Nucleus accumbens (tissue), 56 donors: ENCODE data around the gene CELSR2.
"Not testable (repeated sequence)": the region's sequence is repeated elsewhere in the genome, so short reads cannot be mapped to it uniquely, and the experiment has no call there.

ENCODE experiments used
- DNase-seq, 56 donors: peaks; one replicate each; lab custom pipeline; 2025; lab: John Stamatoyannopoulos, UW

The CELSR2 gene

GRCh38 chr1:109248797-109249629 is at the start of gene CELSR2:
CELSR2 (plus strand) TSS chr1:109249539; CDS start chr1:109250080, 541 bp downstream.
- DNase-seq, result peak in 38 of 56 donors; percentile 24 to 83 (median 50)

GRCh38 chr1:109199710-109200109 is 49.6 kb upstream of the CELSR2 start:
- no peak for DNase-seq

GRCh38 chr1:109201123-109201703 is 48.1 kb upstream of the CELSR2 start:
- DNase-seq, result peak in 49 of 56 donors; percentile 9 to 86 (median 49)

- DNase-seq, result no peak
These were observed 44.9 kb upstream of the CELSR2 start for GRCh38 chr1:109204484-109204883.

- DNase-seq, result no peak
These were observed 43.0 kb upstream of the CELSR2 start for GRCh38 chr1:109206339-109206738.

- DNase-seq, result no peak
These were observed 41.8 kb upstream of the CELSR2 start for GRCh38 chr1:109207467-109208103.

GRCh38 chr1:109208394-109208793 is 40.9 kb upstream of the CELSR2 start:
- DNase-seq, result no peak

GRCh38 chr1:109208836-109209463 is 40.4 kb upstream of the CELSR2 start:
- DNase-seq, result no peak

- no peak for DNase-seq
These were observed 39.3 kb upstream of the CELSR2 start for GRCh38 chr1:109210058-109210457.

- DNase-seq, result no peak
These were observed 36.0 kb upstream of the CELSR2 start for GRCh38 chr1:109213345-109213823.

GRCh38 chr1:109213824-109214693 is 35.3 kb upstream of the CELSR2 start, which contains the start of gene SARS1:
SARS1 (plus strand) TSS chr1:109213918; CDS start chr1:109213993, 75 bp downstream.
- DNase-seq, result peak; percentile 36 to 96 (median 85)

- DNase-seq, result peak in 7 of 56 donors; percentile 6 to 55 (median 44)
These were observed 34.4 kb upstream of the CELSR2 start for GRCh38 chr1:109214695-109215623.

- no peak for DNase-seq
These were observed 32.7 kb upstream of the CELSR2 start for GRCh38 chr1:109216662-109217061.

GRCh38 chr1:109218516-109218915 is 30.8 kb upstream of the CELSR2 start:
- DNase-seq, result no peak

- DNase-seq, result not testable (repeated sequence)
These were observed 28.1 kb upstream of the CELSR2 start for GRCh38 chr1:109221201-109221600.

- DNase-seq, result no peak
These were observed 24.0 kb upstream of the CELSR2 start for GRCh38 chr1:109225308-109225707.

- no peak for DNase-seq
These were observed 23.5 kb upstream of the CELSR2 start for GRCh38 chr1:109225711-109226445.

- no peak for DNase-seq
These were observed 21.2 kb upstream of the CELSR2 start for GRCh38 chr1:109228167-109228566.
